A673 (cell line): ENCODE measurements around the gene GTF2IRD2.
"Not testable (repeated sequence)": the region's sequence is repeated elsewhere in the genome, so short reads cannot be mapped to it uniquely, and the experiment has no call there.

Experiments
- EZH2 ChIP-seq: fragments of 200-600 bp; sonication (generic); IDR thresholded peaks from 2 replicates; pipeline ENCODE4 v1.6.1; 2017; ENCODE audit warnings: borderline replicate concordance, low read depth, mild to moderate bottlenecking, mixed read lengths, antibody characterized with exemption, low read length; ENCODE audit not compliant: poor library complexity, severe bottlenecking
- TF ChIP-seq, protein P1 (sequence below): fragments of 300-800, 200-600 bp; sonication (generic); conservative IDR thresholded peaks from 2 replicates; pipeline ENCODE4 v1.5.1; 2017; ENCODE audit warnings: low read depth, mild to moderate bottlenecking, antibody characterized with exemption, low read length, moderate library complexity, mixed read lengths

DNA sequence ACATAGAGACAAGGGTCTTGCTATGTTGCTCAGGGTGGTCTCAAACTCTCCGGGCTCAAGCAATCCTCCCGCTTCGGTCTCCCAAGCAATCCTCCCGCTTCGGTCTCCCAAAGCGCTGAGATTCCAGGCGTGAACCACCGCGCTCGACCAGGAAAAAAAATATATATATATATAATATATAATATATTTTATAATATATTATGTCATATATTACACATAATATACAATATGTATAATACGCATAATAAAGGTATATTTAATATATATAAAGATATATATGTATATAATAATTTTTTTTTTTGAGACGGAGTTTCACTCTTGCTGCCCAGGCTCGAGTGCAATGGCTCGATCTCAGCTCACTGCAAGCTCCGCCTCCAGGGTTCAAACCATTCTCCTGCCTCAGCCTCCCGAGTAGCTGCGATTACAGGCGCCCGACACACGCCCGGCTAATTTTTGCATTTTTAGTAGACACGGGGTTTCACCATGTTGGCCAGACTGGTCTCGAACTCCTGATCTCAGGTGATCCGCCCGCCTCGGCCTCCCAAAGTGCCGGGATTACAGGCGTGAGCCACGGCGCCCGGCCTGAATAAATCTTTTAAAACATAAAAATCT, 38.2 kb upstream of the GTF2IRD2 start:
- not testable (repeated sequence) for TF ChIP-seq EZH2
- TF ChIP-seq, protein P1, sequence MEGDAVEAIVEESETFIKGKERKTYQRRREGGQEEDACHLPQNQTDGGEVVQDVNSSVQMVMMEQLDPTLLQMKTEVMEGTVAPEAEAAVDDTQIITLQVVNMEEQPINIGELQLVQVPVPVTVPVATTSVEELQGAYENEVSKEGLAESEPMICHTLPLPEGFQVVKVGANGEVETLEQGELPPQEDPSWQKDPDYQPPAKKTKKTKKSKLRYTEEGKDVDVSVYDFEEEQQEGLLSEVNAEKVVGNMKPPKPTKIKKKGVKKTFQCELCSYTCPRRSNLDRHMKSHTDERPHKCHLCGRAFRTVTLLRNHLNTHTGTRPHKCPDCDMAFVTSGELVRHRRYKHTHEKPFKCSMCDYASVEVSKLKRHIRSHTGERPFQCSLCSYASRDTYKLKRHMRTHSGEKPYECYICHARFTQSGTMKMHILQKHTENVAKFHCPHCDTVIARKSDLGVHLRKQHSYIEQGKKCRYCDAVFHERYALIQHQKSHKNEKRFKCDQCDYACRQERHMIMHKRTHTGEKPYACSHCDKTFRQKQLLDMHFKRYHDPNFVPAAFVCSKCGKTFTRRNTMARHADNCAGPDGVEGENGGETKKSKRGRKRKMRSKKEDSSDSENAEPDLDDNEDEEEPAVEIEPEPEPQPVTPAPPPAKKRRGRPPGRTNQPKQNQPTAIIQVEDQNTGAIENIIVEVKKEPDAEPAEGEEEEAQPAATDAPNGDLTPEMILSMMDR: not testable (repeated sequence)
